ENCODE measurements around the gene SLC50A1. TPM values are rescaled to one million over a fixed set of nuclear protein-coding genes. Genes with fewer than 3 reads are reported as not detected.
"Not testable (repeated sequence)": the region's sequence is repeated elsewhere in the genome, so short reads cannot be mapped to it uniquely, and the experiment has no call there.

The SLC50A1 gene
- total and polyA plus RNA-seq, 8 donors, result 31.9 to 64.6 (median 36.0) TPM

GRCh38 chr1:155166471-155167165, 31.0 kb downstream of the SLC50A1 start:
- H3K36me3 ChIP-seq, result peaks cover 0 to 23% of the 10 kb centered on the region in 2 donors
- ATAC-seq, result peak; percentile 42
- intact Hi-C loops (cut with DNase I), result no loop called here
- H3K27me3 ChIP-seq, result peaks cover 0 to 12% of the 10 kb centered on the region in 2 donors
- no peaks in the 10 kb centered on the region for H3K9me3 ChIP-seq
- H3K27ac ChIP-seq, result peak overlapping the region; percentile 26 to 67
- DNase-seq, result peak in 3 of 4 donors; percentile 66 to 86 (median 81)
- H3K4me3 ChIP-seq, result no peak overlapping the region
- peaks cover 4 to 24% of the 10 kb centered on the region in 2 donors for H3K4me1 ChIP-seq
- no peak for TF ChIP-seq CTCF (IDR thresholded peaks at IDR 0.05)

- Histone ChIP-seq H3K27me3 (peaks cover 0 to 12% of the 10 kb centered on the region in 2 donors), H3K4me1 (peaks cover 8 to 32% of the 10 kb centered on the region in 2 donors), H3K9me3 (no peaks in the 10 kb centered on the region), H3K36me3 (peaks cover 0 to 23% of the 10 kb centered on the region in 2 donors), H3K4me3 (no peak overlapping the region), H3K27ac (peak overlapping the region in 1 of 2 donors; percentile 67)
- intact Hi-C loops (cut with DNase I), result loop anchor here in 1 of 2 donors (2.0 kb wide), 1 partner anchor 75 kb away; no protein-coding TSS in a partner anchor
- ATAC-seq (peak; percentile 93), DNase-seq (peak; percentile 67 to 95 (median 88))
- peak; percentile 68 to 90 for TF ChIP-seq CTCF (IDR thresholded peaks at IDR 0.05)
These were observed 31.8 kb downstream of the SLC50A1 start for GRCh38 chr1:155167166-155168104.

GRCh38 chr1:155168105-155168445, 32.4 kb downstream of the SLC50A1 start:
- H3K4me3 ChIP-seq, H3K9me3 ChIP-seq, DNase-seq, H3K27ac ChIP-seq, ATAC-seq: not testable (repeated sequence)
- intact Hi-C loops (cut with DNase I), result loop anchor here in 1 of 2 donors (2.0 kb wide), 1 partner anchor 75 kb away; no protein-coding TSS in a partner anchor
- H3K27me3 ChIP-seq, result peaks cover 0 to 12% of the 10 kb centered on the region in 2 donors
- peaks cover 9 to 35% of the 10 kb centered on the region in 2 donors for H3K4me1 ChIP-seq
- H3K36me3 ChIP-seq, result peaks cover 0 to 23% of the 10 kb centered on the region in 2 donors

GRCh38 chr1:155168456-155169210, 33.0 kb downstream of the SLC50A1 start:
- Histone ChIP-seq H3K27me3 (peaks cover 0 to 12% of the 10 kb centered on the region in 2 donors), H3K9me3 (no peaks in the 10 kb centered on the region), H3K4me1 (peaks cover 9 to 40% of the 10 kb centered on the region in 2 donors), H3K27ac (no peak overlapping the region), H3K36me3 (peaks cover 0 to 23% of the 10 kb centered on the region in 2 donors), H3K4me3 (no peak overlapping the region)
- DNase-seq (no peak), ATAC-seq (no peak)
- TF ChIP-seq CTCF (IDR thresholded peaks at IDR 0.05), result no peak
- intact Hi-C loops (cut with DNase I), result loop anchor here in 1 of 2 donors (2.0 kb wide), 1 partner anchor 76 kb away; no protein-coding TSS in a partner anchor

GRCh38 chr1:155169541-155169940, 33.9 kb downstream of the SLC50A1 start:
- Histone ChIP-seq H3K27ac (no peak overlapping the region), H3K4me1 (peaks cover 9 to 49% of the 10 kb centered on the region in 2 donors), H3K27me3 (peaks cover 0 to 21% of the 10 kb centered on the region in 2 donors), H3K4me3 (no peak overlapping the region), H3K36me3 (peaks cover 0 to 23% of the 10 kb centered on the region in 2 donors), H3K9me3 (no peaks in the 10 kb centered on the region)
- TF ChIP-seq CTCF (IDR thresholded peaks at IDR 0.05), result no peak
- intact Hi-C loops (cut with DNase I), result loop anchor here in 1 of 2 donors (2.0 kb wide), 1 partner anchor 77 kb away; no protein-coding TSS in a partner anchor
- DNase-seq (no peak), ATAC-seq (no peak)

Measured in left lung (tissue), 10 donors.